ENCODE results near the gene SPHK1.

The SPHK1 gene

DNA sequence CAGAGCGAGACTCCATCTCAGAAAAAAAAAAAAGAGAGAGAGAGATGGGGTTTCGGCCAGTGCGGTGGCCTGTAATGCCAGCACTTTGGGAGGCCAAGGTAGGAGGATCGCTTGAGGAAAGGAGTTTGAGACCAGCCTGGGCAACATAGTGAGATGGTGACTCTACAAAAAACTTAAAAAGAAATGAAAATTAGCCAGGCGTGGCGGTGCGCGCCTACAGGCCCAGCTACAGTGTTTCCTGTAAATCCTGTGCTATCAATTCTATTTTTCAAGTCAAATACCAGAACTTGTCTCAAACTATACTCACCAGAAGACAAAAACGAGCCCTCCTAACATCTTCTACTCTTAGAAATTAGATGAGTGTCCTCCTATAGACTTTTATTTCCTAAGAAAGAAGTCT, 49.3 kb downstream of the SPHK1 start:
- DNase-seq (ENCODE audit: low read depth in 2 of 2) = no peak

DNA sequence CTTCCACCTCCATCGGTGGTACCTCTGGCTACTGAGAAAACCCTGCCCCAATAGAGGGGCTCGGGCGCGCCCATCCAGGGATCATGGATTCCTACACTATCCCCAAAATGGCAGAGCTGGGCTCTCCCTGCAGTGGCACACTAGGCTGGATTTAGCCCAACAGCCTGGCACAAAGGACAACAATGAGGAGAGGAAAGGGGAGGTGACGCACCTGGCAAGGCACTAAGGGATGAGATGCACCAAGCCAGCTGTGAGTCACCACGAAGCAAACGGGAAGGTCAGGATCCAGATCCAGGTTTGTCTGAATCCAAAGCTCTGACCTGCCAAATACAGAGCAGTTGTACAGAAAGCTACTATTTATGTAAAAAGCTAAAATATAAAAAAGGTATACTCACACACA, 50.5 kb downstream of the SPHK1 start:
- no peak for DNase-seq (ENCODE audit: low read depth in 2 of 2)

DNA sequence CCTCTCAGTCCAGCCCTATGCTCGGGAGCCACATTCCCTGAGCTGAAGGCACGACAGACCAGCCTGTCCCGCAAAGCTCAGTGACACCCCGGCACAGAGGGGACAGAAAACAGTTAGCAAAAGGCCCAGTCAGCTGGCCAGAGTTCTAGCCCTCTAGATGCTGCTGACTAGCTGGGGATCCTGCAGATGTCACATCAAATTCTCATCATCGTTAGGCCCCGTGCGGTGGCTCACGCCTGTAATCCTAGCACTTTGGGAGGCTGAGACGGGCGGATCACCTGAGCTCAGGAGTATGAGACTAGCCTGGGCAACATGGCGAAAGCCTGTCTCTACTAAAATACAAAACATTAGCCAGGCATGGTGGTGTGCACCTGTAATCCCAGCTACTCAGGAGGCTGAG, 51.3 kb downstream of the SPHK1 start:
- no peak for DNase-seq (ENCODE audit: low read depth in 2 of 2)

Data from stimulated activated CD4-positive, alpha-beta T cell treated with anti-CD3 and anti-CD28 coated beads, Interleukin-12 subunit alpha, Interleukin-12 subunit beta, amount 100 ng/mL, for 24 hours (primary cell).